Measurements from ENCODE around the gene TMEM184A.

The TMEM184A gene

GRCh38 chr7:1536743-1537534 lies 19.1 kb downstream of the TMEM184A start:
- H3K4me3 ChIP-seq (ENCODE audit: low read length) = peak overlapping the region; percentile 80
- TF ChIP-seq, protein P1, sequence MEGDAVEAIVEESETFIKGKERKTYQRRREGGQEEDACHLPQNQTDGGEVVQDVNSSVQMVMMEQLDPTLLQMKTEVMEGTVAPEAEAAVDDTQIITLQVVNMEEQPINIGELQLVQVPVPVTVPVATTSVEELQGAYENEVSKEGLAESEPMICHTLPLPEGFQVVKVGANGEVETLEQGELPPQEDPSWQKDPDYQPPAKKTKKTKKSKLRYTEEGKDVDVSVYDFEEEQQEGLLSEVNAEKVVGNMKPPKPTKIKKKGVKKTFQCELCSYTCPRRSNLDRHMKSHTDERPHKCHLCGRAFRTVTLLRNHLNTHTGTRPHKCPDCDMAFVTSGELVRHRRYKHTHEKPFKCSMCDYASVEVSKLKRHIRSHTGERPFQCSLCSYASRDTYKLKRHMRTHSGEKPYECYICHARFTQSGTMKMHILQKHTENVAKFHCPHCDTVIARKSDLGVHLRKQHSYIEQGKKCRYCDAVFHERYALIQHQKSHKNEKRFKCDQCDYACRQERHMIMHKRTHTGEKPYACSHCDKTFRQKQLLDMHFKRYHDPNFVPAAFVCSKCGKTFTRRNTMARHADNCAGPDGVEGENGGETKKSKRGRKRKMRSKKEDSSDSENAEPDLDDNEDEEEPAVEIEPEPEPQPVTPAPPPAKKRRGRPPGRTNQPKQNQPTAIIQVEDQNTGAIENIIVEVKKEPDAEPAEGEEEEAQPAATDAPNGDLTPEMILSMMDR (conservative IDR thresholded peaks at IDR 0.05; ENCODE audit: low read length) = no peak
- DNase-seq (ENCODE audit: low read depth) = peak; percentile 99

DNA sequence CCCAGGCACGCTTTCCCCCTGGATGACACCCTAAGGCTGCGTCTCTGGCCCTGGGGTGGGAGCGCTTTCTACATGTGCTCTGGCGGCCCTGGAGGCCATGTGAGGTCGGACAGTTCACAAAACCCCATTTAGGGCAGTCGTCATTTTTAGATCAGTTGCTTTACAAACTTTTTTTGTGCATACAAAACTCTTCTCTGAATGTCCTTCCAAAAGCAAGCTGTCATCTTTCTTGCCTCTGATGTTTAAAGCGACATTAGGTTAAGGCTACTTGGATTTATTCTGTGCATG lies 19.6 kb downstream of the TMEM184A start:
- TF ChIP-seq, protein P1 (conservative IDR thresholded peaks at IDR 0.05; ENCODE audit: low read length) = no peak
- DNase-seq (ENCODE audit: low read depth) = no peak
- peak overlapping the region; percentile 80 for H3K4me3 ChIP-seq (ENCODE audit: low read length)

DNA sequence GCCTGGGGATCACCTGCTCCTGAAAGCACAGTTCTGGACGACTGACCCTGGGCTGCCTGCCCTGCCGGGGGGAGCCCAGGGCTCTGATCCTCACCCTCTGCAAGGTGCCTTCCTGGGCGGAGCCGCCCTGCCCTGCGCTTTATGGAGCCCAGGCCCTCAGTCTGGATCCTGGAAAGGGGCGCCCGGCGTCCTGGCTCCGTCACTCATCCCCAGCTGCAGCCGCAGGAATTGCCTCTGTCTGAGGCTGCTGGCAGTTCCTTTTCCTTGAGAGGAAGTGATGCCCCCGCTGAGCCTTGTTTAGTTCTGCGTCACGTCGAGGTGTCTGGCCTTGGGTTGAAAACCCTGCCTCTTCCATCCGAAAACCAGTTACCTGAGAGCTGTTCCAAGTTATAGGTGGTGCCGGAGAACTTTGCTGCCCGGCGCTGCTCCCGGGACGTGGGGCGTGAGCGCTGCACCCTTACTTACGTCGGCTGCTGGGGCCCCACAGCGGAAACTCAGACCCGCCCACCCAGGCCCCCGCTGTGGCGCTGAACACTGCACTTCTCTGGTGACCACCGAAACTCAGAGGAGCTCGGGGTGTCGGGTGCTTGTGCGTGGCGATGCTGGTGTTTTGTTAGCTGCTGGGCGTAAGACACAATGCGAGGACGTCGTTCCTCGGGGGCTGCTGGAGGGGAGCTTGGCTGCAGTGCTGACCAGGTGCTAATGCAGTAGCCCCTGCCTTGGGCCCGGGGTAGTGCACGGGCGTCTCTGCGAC lies 20.1 kb downstream of the TMEM184A start:
- H3K4me3 ChIP-seq (ENCODE audit: low read length) = no peak overlapping the region
- no peak for DNase-seq (ENCODE audit: low read depth)
- TF ChIP-seq, protein P1 (conservative IDR thresholded peaks at IDR 0.05; ENCODE audit: low read length) = no peak

DNA sequence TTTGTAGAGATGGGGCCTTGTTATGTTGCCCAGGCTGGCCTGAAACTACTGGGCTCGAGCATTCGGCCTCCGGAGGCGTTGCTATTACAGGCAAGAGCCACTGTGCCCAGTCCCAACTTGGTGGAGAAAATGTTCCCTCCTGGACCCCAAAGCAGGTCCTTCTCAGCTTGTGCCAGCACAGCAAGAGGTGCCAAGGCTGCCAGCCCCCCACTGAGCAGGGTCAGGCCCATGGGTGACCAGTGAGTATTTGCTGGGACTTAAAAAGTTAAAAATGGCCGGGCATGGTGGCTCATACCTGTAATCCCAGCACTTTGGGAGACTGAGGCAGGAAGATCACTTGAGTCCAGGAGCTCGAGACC lies 20.9 kb downstream of the TMEM184A start:
- no peak for DNase-seq (ENCODE audit: low read depth)

DNA sequence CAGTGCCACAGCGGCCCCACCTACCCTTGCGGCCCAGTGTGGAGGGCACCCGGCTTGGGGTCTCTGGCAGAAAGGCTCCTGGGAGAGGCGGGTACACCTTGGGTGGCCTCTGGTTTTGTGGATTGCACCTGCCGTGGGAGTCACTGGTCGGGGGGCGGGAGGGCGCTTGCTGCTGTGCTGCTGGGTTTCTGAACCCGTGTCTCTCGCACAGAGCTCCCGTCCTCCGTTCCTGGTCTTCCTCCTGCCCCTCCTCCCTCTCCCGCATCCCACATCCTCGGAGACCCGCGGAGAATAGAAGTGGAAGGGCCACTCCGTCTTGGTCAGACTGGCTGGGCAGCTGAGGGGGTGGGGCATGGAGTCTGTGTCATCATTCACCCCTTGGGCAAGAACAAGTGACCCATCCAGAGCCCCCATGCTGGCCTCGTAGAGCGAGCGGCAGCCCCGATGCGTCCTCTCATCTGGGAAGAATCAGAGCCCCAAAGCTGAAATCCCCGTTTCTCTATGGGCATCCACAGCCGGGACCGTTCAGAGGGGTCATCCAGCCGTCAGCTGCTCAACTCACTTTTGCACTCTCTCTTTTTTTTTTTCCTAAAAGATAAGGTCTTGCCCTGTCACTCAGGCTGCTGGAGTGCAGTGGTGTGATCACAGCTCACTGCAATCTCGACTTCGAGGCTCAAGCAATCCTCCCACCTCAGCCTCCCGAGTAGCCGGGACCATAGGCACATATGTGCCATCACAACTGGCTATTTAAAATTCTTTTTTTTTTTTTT lies 21.5 kb downstream of the TMEM184A start:
- peak overlapping the region; percentile 7; the same call in 1 of the 2 replicates for H3K4me3 ChIP-seq (ENCODE audit: low read length)
- DNase-seq (ENCODE audit: low read depth) = no peak
- TF ChIP-seq, protein P1 (conservative IDR thresholded peaks at IDR 0.05; ENCODE audit: low read length) = no peak

More for the DNA sequence above, 20.9 kb downstream of the TMEM184A start:
- H3K4me3 ChIP-seq (ENCODE audit: low read length) = no peak overlapping the region
- TF ChIP-seq, protein P1 (conservative IDR thresholded peaks at IDR 0.05; ENCODE audit: low read length) = no peak

GRCh38 chr7:1533547-1534329 lies 22.3 kb downstream of the TMEM184A start:
- DNase-seq (ENCODE audit: low read depth) = peak; percentile 87
- TF ChIP-seq, protein P1 (conservative IDR thresholded peaks at IDR 0.05; ENCODE audit: low read length) = no peak
- peak overlapping the region; percentile 76 for H3K4me3 ChIP-seq (ENCODE audit: low read length)

Measured in AG10803 (cell line).